K562 (cell line): Measurements from ENCODE around the gene TMEM53. TPM values are rescaled to one million over a fixed set of nuclear protein-coding genes. Genes with fewer than 3 reads are reported as not detected.

Source experiments
- BCOR ChIP-seq: fragments of 450-650 bp; IDR thresholded peaks from 2 replicates; pipeline ENCODE4 v1.6.1; 2016
- CBFA2T3 ChIP-seq: fragments of 450-650 bp; IDR thresholded peaks from 2 replicates; pipeline ENCODE4 v1.6.1; 2017
- CCAR2 ChIP-seq: fragments of 200-400 bp; formaldehyde crosslinking; IDR thresholded peaks from 2 replicates; pipeline ENCODE4 v1.6.1; 2017; ENCODE audit warnings: mild to moderate bottlenecking, low read depth, low read length
- CUX1 ChIP-seq: fragments of 200-800 bp; sonication (Bioruptor generic); IDR thresholded peaks from 2 replicates; pipeline ENCODE4 v1.6.1; 2016; ENCODE audit warnings: missing genetic modification characterization, missing compliant biosample characterization
- DIDO1 ChIP-seq: fragments of 450-650 bp; IDR thresholded peaks from 2 replicates; pipeline ENCODE4 v1.6.1; 2016; ENCODE audit warnings: low read depth, missing biosample characterization, missing genetic modification characterization
- FOXJ2 ChIP-seq: fragments of 200-800 bp; sonication (Bioruptor generic); IDR thresholded peaks from 2 replicates; pipeline ENCODE4 v1.6.1; 2016; ENCODE audit warnings: missing genetic modification characterization, missing compliant biosample characterization
- FOXP1 ChIP-seq: sonication (generic); formaldehyde crosslinking; IDR thresholded peaks from 2 replicates; pipeline ENCODE4 v1.8.0; 2022; ENCODE audit warnings: mild to moderate bottlenecking, missing genetic modification reagents
- HCFC1 ChIP-seq: IDR thresholded peaks from 2 replicates; pipeline ENCODE4 v1.6.1; 2012; ENCODE audit warnings: low read depth, low read length, improper control_type of control experiment
- HMGN3 ChIP-seq: IDR thresholded peaks from 2 replicates; pipeline ENCODE4 v1.6.1; 2011; ENCODE audit warnings: borderline replicate concordance, low read depth, mild to moderate bottlenecking, mixed read lengths, low read length; ENCODE audit not compliant: insufficient read length; ENCODE audit errors: extremely low read depth
- HOMEZ ChIP-seq: fragments of 250-450 bp; sonication (Bioruptor Pico); IDR thresholded peaks from 2 replicates; pipeline ENCODE4 v1.4.0; 2020; ENCODE audit warnings: mild to moderate bottlenecking, moderate library complexity
- KLF6 ChIP-seq: fragments of 250-450 bp; sonication (Bioruptor Pico); IDR thresholded peaks from 2 replicates; pipeline ENCODE4 v1.4.0; 2020; ENCODE audit warnings: mild to moderate bottlenecking, moderate library complexity, borderline replicate concordance
- NKRF ChIP-seq: fragments of 450-650 bp; IDR thresholded peaks from 2 replicates; pipeline ENCODE4 v1.6.1; 2016; ENCODE audit warnings: borderline replicate concordance
- NR2F6 ChIP-seq: fragments of 450-650 bp; formaldehyde crosslinking; IDR thresholded peaks from 2 replicates; pipeline ENCODE4 v1.4.0; 2020; ENCODE audit warnings: mild to moderate bottlenecking
- STAT5B ChIP-seq: fragments of 250-450 bp; sonication (Bioruptor Pico); IDR thresholded peaks from 2 replicates; pipeline ENCODE4 v1.8.0; 2021; ENCODE audit warnings: mild to moderate bottlenecking, inconsistent platforms
- TAF9B ChIP-seq: fragments of 450-650 bp; IDR thresholded peaks from 2 replicates; pipeline ENCODE4 v1.6.1; 2018; ENCODE audit warnings: mild to moderate bottlenecking; ENCODE audit not compliant: partially characterized antibody
- ZBTB26 ChIP-seq: fragments of 450-650 bp; formaldehyde crosslinking; IDR thresholded peaks from 2 replicates; pipeline ENCODE4 v1.4.0; 2022; ENCODE audit warnings: missing genetic modification characterization
- ZNF140 ChIP-seq: fragments of 250-450 bp; sonication (Bioruptor Pico); IDR thresholded peaks from 2 replicates; pipeline ENCODE4 v1.8.0; 2021; ENCODE audit warnings: moderate library complexity, mild to moderate bottlenecking, inconsistent platforms
- ZNF184 ChIP-seq: sonication (generic); formaldehyde crosslinking; IDR thresholded peaks from 2 replicates; pipeline ENCODE4 v1.5.0; 2020; ENCODE audit warnings: missing genetic modification reagents
- polyA plus RNA-seq, 8 experiments: library from polyadenylated mRNA; depleted of rRNA in 4 of 8; stranded (reverse) in 5 of 8; unstranded in 3 of 8; fragments of >200 nt; fragmentation: Nextera tagmentation in 2 of 8; fragmentation: Illumina TruSeq in 1 of 8; extraction: Ambion mirVana in 2 of 8; extraction: Trizol in 1 of 8; gene quantifications; 2 replicates each; pipeline versions ENCODE4 v1.2.1 to v1.2.3, GENCODE V29; 2011 to 2014; ENCODE audit warnings: inconsistent platforms in 1 of 8, missing spikeins in 1 of 8
- total RNA-seq, 7 experiments: library from RNA; depleted of rRNA in 6 of 7; stranded (reverse); fragments of >200 nt in 6 of 7; fragmentation: Illumina TruSeq in 2 of 7; extraction: Trizol in 2 of 7; gene quantifications; 2 replicates each; pipeline versions ENCODE4 v1.2.1 to v1.2.3, GENCODE V29; 2011 to 2021; ENCODE audit warnings: low replicate concordance in 1 of 7

Gene TMEM53
- total and polyA plus RNA-seq, 9 of the 15 experiments (the other 6 are each of a cell fraction or from before 2014, with no cell fraction given), result 0.23 to 3.7 (median 2.0) TPM

GRCh38 chr1:44631647-44632539, 42.4 kb downstream of the TMEM53 start (continued):
- TF ChIP-seq STAT5B (CRISPR knock-in tag), result no peak
- peak; percentile 72 for TF ChIP-seq NR2F6
- TF ChIP-seq TAF9B, result peak; percentile 70
- TF ChIP-seq CBFA2T3, result 0 out of 2 replicates have a peak, but pooled peaks have one; percentile 10
- TF ChIP-seq ZNF184, result no peak
- peak; percentile 31; the same call in 1 of the 2 replicates for TF ChIP-seq ZBTB26 (CRISPR knock-in tag)
- TF ChIP-seq ZNF140 (CRISPR knock-in tag), result no peak
- peak; percentile 53; the same call in 1 of the 2 replicates for TF ChIP-seq KLF6 (CRISPR knock-in tag)
- TF ChIP-seq HOMEZ (CRISPR knock-in tag), result peak; percentile 54; the same call in 1 of the 2 replicates
- peak; percentile 70 for TF ChIP-seq CUX1
- peak; percentile 75 for TF ChIP-seq HCFC1
- TF ChIP-seq CCAR2, result no peak
- TF ChIP-seq FOXJ2 (tag), result 0 out of 2 replicates have a peak, but pooled peaks have one; percentile 20
- TF ChIP-seq DIDO1 (tag), result peak; percentile 81
- TF ChIP-seq HMGN3, result peak; percentile 91
- TF ChIP-seq NKRF, result 0 out of 2 replicates have a peak, but pooled peaks have one; percentile 40
- TF ChIP-seq BCOR, result no peak
- TF ChIP-seq FOXP1 (CRISPR knock-in tag), result no peak
